NCI-H460 (cell line): ENCODE measurements around the gene TSPAN32. TPM values are rescaled to one million over a fixed set of nuclear protein-coding genes. Genes with fewer than 3 reads are reported as not detected.
"Not testable (repeated sequence)": the region's sequence is repeated elsewhere in the genome, so short reads cannot be mapped to it uniquely, and the experiment has no call there.

Experiments
- DNase-seq: peaks from one replicate; pipeline ENCODE4 v3.0.0-alpha.2; 2016; ENCODE audit warnings: low read depth; ENCODE audit errors: extremely low read depth
- total RNA-seq: library from RNA; depleted of rRNA; stranded (reverse); fragments of >200 nt; shearing (Covaris generic); gene quantifications from 2 replicates; pipeline ENCODE4 v1.2.3, GENCODE V29; 2014

The TSPAN32 gene
- total RNA-seq, 1 experiment from 2014 or later: not detected

DNA sequence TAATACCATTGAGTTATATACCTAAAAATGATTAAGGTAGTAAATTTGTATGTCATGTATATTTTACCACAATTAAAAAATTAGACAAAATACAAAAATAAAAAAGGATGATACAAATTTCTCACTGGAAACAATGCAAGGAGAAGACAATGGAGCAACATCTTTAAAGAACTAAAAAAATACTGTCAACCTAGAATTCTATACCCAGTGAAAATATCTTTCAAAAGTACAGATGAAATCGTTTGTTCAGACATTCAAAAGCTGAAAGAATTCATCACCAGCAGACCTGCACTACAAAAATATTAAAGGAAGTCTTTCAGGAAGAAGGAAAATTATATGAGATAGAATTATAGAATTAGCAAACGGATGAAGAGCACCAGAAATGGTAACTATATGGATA, 21.6 kb upstream of the TSPAN32 start:
- DNase-seq: no peak

DNA sequence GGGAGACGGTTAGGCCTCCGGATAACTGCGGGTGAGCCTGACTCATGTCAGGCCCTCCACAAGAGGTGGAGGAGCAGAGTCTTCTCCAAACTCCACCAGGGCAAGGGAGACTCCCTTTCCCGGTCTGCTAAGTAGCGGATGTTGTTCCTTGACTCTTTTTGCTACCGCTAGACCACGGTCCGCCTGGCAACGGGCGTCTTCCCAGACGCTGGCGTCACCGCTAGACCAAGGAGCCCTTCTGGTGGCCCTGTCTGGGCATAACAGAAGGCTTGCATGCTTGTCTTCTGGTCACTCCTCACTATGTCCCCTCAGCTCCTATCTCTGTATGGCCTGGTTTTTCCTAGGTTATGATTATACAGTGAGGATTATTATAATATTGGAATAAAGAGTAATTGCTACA, 15.5 kb upstream of the TSPAN32 start:
- not testable (repeated sequence) for DNase-seq

DNA sequence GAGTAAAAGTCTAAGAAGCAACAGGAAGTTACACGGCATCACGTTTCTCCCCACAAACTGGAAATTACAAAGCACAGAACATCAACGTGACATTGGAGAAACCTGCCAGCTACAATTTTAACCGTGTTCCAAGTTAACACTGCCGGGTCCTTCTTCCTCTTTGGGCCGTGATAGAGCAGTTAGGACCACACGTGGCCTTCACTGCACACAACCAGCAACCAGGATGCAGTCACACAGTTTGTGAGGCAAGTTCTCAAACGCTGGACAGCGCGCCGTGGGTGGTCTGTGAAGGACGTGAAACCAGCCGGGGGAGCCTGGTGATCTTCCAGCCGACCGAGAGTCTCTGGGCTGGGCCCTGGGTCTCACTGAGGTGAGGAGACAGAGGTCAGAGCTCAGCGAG, 14.7 kb upstream of the TSPAN32 start:
- DNase-seq: no peak

DNA sequence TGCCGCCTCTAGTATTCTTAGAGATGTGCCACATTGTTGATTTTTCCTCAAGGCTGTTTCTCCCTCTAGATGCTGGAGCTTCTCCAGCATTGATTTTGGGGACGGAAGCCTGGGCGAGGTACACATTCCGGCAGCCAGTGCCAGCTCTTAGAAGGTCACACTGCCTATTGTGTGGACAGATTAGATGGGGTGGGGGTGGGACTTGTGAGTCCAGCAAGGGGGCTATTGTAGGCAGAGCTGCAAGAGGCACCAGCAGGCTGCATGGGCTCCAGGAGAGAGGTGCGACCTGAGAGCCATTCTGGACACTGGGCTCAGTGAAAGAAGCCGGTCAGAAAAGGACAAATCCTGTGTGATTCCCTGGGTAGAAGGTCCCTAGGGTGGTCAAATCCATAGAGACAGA, 12.5 kb upstream of the TSPAN32 start:
- no peak for DNase-seq

DNA sequence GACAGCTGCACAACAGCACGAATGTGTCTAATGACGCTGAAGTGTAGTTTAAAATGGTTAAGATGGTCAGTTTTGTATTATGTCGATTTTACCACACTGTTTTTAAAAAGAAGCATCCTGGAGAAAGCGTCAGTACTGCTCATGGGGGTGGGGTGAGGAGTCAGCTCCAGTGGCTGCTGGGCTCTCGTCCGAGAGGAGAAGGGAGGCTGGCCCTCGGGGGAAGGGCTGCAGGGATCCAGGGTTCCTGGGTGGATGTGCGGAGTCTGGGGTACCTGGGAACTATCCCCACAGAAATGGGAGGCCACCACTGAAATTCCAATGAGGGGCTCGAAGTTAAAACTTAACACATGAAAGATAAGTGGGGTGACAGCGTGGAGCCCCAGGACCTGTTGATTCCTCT, 12.0 kb upstream of the TSPAN32 start:
- no peak for DNase-seq

DNA sequence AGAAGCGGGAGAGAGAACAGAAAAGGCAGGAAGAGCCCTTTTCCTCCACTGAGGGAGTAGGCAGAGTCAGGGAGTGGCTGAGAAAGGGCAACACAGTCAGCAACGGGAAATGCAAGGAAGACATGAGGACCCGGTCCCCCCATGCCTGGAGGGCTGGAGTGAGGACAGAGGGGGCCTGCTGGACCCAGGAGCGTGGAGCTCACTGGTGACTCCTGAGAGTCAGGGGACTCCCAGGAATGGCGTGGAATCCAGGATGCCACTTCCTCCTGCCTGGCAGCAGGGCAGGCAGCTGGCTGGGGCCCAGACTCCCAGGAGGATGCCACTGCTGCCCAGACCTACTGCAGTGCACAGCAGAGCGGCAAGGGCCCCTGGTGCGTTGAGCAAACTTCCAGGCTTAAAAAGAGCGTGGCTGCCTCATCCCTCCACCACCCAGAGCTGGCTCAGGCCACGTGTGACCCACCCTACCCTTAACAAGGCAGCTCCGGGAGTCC, 11.4 kb upstream of the TSPAN32 start:
- no peak for DNase-seq

DNA sequence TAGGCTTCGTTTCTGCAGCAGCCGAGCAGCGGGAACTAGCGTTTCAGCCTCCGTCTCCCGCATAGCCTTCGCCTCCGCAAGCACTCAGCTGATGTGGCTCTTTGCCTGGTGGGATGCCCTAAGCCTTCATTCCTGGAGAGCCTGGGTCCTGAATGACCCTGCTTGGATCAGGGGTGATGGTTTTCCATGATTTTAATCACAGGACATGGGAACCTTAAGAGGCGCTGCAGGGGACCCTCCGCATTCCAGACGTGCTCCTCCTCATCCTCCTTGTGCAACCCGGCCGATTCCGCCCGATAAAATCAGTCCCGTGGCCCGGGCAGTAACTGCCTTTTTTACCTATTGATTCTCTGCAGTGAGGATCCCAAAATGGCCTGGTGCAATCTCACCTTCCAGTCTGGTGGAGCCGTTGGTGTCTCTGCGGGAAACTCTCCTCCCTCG, 8.3 kb upstream of the TSPAN32 start:
- DNase-seq: no peak

DNA sequence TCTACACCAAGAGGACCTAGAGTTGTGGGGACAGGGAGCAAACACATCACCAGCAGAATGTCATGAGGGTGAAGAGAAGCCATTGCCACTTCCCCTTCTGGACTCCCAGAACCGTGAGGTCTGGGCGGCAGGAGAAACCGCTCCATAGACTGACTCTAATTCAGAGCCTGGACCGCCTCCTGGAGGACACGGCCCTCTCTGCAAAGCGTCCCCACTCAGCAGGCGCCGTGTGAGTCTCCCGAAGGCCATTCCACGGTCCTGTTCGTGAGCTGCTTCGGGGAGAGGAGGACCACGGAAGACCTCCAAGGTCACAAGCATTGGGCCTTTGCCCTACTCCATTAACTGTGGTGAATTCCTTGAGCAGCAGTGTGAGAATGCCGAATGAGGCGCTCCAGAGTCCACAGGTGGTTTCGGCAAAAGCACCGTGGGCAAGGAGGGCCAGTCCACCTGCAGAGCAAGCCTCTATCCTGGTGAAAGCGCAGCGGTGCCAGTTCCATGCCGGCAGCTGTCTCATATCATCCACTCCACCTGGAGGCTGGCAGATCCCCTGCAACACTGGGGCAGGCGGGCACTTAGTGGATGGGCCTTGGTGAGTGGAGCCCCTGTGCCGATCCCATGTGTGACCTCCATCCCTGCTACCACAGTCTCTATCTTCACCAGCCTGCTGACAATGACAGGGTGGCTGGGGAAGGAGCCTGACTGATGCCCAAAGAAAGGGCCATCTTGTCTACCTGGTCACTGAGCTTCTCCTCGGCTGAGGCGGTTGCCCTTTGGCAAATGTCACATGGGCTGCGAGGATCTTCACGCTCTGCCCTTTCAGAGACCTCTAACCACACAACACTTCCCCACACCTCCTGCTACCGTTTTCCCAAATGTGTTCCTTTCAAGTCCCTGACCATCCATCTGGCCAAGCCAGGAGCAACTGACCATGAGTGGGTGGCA, 7.6 kb upstream of the TSPAN32 start:
- DNase-seq: no peak

DNA sequence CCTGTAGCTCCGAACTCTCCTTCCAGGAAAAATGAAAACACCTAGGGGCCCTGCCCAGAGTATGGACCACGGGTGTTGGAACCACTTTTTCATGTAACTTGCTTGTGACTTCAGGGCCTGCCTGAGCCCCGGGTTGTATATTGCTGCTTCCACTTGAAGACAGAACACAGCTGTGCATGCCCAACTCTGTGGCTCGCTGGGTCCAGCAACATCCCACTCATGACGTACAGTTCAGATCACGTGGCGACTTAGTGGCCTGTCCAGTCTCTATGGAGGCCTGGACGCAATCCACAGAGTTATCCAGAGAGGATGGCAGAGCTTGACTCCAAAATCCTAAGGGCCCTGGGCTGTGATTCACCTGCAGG, 6.9 kb upstream of the TSPAN32 start:
- no peak for DNase-seq

DNA sequence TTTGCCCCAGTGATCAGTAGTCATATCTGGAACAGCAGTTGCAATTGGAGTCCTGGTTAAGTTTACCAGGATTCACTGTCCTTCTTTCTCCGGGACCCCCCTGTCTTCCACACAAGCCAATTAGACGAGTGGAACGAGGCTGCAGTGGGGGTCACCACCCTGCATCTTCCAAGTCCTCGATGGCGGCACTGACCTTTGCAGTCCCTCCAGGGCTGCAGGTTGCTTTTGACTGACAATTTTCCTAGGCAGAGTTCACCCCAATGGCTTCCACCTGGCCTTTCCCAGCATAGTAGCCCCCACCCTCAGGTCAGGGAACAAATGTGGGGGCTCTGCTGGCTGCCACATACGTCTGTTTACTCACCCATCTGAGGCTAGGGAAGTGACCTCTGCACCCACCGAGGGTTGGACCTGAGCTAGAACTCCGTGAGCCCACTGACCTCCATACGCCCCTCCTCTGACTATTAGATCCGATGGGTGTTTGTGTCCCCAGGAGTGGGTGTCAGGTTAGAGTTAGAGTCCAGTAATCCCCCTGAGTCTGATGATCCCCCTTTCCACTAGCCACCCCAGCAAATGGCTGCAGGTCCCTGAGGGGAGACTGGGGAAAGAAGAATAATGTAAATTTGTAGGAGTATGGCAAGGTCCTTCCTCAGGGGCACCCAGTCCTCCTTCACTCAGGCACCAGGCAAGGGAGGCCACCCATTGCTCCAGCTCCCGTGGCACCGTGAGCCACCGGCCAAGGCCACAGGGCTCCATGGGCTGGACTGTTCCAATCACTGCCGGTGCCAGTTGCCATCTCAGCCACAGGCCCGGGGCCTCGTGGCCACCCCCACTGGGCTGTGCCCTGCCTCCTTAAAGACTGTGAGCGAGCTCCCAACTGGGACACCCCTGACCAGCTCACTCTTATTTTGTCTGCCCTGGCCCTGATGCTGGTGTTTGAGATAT, 5.6 kb upstream of the TSPAN32 start:
- DNase-seq: no peak

DNA sequence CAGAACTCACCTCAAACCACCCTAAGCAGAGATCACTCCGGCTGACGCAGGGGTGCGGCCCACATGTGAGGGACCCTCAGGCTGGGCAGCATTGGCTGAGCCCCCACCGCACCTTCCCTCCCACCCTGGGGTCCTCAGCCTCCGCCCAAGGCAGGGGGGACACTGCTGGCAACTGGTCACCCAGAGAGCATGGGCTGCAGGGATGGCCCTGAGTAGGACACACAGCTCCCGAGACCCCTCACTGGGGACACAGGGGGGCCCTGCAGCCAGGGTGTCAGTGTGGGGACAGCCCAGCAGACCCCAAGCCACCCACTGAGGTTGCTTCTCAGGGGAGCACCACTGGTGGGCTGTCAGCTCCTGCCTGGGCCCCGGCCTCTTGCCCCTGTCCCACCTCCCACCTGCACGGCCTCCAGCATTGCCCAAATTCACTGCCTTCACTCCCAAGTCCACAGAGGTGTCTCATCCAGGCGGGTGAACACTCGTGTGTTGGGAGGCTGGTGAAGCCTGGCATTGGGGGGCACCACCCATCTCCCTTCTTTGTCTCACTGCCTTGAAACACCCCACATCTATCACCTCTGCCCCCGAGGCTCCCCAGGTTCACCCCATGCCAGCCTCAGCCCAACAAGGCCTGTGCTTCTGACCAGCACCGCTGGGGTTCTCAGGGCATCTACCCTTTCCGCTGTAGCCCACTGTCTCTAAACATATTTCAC, 4.7 kb upstream of the TSPAN32 start:
- DNase-seq: no peak

DNA sequence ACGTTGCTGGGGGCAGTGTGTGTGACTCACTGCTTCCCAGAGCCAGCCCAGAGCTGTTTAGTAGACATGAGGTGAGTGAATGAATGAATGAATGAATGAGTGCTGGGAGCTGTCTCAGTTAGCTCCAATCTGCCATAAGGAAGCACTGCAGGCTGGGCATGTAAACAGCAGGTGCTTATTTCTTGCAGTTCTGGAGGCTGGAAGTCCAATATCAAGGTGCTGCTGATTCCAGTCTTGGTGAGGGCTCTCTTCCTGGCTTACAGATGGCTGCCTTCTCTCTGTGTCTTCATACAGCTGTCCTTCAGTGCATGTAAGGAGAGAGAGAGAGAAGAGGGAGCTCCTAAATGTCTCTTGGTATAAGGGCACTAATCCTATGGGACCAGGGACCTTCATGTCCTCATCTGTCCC, 4.2 kb upstream of the TSPAN32 start:
- DNase-seq: no peak

DNA sequence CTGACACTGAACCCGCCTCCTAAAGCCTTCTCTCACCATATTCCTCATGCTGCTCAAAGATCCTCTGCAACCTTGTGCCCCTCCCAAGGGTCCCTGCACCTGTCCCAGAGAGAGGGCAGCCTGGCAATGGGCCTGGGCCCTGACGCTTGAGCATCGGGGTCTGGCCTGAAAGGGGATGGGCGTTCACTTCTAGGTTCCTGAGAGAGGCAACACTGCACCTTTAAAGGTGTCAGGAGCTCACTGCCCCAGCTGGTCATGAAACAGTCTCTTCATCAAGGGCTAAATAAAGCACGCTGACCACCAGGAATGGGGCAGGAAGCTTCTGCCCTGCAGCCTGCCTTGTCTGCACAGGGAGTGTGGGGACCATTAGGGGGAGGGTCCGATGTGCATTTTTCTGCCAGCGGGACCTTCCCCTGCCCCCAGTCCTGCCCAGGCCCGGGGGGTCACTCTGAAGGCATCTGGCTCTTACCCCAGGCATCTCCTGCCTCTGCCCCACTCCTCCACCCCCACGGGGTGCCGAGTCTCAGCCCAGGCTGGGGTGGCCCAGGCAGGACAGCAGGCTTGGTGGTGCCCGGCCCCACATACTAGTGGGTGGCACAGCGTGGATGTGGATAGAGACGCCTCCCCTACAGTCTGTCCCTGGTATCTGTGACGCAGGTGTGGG, 3.5 kb upstream of the TSPAN32 start:
- DNase-seq: no peak

DNA sequence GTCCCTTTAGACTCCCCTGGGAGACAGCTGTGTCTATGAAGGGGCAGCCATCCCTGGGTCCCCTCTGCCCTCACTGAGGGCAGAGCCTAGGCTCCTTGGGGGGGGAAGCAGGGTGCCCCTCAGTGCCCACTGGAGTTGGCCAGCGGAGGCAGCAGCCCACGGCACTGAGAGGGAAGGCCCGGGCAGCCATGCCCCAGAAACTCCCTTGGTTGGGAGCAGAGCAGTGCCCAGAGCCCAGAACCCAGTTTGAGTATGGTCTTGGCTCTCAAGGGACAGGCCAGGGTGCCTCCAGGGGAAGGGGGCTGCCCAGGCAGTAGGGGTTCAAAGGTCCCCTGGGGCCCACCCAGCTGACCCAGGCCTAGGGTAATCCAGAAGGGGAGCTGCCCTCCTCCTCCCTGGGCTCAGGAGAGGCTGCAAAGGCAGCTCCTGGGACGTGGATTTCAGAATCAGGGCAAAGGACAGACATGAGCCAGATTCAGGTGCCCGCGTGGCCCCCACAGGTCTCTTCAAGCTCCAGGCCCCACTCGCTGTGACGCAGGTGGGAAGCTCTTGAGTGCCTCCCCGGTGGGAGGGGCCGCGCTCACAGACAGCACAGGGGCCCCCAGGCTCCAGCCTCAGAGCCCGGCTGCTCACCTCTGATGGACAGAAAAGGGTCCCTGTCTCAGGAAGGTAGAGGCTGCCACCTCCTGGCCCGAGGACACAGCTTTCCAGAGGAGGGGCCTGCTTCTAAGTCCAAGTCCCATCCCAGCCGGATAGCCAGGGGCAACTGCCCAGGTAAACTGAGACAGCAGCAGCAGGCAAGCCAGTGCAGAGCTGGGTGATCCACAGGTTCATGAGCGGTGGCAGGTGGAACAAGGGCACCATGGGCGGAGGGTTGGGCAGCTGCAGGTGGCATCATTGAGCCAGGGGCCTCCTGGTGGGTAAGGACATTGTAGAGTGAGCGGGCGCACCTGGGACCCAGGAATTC, 2.7 kb upstream of the TSPAN32 start:
- DNase-seq: peak; percentile 14

DNA sequence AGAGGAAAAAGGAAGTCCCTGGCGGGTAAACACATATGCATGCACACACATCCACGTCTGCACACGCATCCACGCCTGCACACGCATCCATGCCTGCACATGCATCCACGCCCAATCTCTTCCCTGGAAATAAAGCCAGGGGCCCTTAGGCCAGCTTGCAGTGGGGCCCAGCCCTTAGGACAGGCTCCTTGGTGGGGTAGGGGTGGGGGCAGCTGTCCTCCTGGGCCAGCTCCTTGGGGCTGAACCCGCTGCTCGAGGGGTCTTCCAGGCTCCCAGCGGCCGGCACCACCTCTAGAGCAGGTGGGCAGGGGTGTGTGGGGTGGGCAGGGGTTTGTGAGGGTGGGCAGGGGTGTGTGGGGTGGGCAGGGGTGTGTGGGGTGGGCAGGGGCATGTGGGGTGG, 2.0 kb upstream of the TSPAN32 start:
- no peak for DNase-seq

DNA sequence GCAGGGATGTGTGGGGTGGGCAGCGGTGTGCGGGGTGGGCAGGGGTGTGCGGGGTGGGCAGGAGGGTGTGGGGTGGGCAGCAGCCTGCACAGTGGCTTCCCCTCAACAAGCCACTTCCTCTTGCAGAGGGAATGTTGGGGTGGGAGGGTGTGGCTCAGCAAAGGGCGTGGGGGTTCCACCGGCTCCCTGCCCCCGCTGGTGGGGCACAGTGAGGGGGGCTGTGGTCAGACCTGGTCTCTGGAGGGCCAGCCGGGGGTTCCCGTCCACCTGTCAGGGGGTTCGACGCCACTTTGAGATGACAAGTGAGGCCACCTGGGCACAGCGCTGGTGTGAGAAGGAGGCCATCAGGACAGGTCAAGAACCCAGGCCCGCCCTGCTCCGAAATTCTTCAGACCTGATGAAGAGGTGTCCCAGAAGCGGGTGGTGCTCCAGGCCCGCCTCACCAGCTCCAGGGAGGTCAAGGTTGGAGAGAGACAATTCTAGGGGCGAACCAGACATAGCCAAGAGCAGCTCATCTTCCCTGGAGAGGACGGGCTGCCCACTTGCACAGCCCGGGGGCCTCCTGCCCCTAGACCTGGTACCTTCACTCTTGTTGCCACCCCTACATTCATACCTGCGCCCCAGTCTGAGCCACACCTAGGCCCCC, 1.4 kb upstream of the TSPAN32 start:
- no peak for DNase-seq

DNA sequence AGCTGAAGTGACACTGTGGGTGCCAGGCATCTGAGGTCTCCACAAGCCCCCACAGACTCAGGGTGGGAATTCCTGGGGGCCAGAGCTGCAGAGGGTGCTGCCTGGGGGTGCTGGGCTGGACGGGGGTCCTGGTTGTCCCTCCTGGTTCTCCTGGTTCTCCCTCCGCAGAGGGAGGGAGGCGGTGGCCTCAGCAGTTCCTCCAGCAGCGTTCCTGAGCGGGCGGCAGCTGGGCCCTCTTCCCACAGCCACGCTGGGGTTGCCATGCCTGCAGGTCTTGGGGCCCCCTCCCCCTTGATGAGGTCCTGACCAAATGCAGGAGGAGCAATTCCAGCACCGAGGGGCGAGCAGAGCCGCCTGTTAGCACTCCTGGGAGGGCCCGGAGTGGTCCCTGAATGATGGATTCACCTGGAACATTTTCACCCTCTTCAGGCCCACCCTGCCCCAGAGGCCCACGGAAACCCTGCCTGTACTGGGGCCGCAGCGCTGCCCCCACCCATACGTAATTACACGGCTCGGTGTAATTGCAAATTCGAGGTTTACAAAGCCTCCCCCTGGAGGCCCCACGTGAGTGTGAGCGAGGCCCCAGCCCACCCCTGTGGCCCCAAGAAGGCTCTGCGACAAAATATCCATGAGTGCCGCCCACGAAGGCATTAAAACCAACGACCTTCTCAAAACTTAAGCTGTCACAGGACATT, 730 bp upstream of the TSPAN32 start:
- DNase-seq: no peak

DNA sequence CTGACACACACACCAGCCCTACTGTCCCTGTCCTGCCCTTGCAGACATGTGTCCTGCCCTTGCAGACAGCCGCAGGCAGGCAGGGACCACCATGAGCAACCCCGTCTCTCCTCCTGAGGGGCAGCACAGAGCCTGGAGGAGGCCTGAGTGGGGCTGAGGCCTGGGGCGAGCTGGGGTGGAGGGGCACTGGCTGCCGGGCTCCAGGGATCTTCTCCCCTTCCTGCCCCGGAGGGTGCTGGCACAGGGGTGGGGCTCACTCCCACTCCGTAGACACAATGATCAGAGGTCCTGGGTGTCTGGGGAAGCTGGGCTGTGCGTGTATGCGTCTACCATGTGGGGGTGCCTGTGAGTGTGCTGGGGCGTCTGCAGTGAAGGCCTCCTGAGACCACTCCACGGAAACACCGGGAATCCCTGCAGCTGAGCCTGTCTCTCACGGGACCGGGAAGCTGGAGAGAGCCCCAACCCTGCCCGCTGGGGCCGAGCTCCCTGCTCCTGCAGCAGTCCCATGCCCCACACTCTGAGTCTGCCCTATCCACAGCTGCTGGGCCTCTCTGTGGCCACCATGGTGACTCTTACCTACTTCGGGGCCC, 588 bp downstream of the TSPAN32 start:
- no peak for DNase-seq
